ENCODE results near the gene DYNLT1.
"Not testable (repeated sequence)": the region's sequence is repeated elsewhere in the genome, so short reads cannot be mapped to it uniquely, and the experiment has no call there.

Gene DYNLT1

DNA sequence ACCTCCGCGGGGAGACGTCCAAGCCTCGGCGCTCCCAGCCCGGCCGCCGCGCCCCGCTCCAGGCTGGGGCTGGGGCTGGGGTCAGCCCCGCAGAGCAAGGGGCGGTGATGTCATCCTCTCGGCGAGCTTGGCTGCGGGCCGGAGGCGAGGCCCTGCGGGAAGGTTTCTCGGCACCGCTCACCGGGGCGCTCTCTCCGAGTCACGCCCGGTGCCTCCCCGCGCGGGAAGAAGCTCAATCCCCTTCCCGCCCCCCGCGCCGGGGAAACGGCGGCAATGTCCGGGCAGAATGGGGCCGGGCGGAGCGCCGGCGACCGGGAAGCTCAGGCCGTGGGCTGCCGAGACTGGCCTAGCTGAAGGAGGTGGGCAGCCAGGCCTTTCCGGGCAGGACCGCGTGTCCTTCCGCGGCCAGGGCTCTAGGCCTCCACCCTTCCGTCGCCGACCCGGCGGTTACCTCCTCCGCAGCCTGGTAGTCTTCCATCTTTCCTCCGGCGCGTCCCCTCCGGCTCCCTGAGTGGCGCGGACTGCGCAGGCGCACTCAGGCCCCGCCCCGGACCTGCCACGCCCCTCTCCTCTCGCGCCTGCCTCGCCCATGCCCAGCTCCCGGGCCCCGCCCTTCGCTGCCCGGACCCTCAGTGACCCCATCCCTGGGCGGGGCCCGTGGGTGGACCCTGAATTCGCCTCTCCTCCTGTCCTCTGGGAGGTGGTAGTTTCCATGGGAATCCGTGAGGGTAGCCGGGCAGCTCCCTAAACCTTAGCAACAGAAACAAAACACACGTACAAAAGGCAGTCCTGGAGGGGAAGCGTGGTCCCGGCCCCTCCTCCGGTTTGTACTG lies at the start of gene DYNLT1:
DYNLT1 (minus strand) TSS at position 513 of the 833 bp plus-strand sequence; CDS start at position 478, 35 bp downstream.
- peak; percentile 74 to 86 (median 81) for DNase-seq (ENCODE audit: low read depth in 3 of 3)

DNA sequence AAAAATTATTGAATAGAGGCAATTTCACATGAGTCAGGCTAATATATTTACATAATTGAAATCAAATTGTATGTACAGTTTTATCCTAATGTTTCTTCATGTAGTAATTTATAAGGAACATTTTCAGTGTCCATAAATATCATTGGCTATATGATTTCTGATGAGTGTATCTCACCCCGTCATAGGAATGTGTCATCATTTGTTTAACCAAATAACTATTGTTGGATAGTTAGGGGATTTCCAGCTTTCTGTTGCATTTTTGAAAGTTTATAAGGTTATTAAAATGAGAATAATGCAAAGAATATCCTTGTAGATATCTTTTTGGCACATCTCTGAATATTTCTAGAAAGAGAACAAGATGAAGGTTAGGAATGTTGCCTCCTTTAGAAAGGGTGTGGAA lies 44.3 kb upstream of the DYNLT1 start:
- DNase-seq (ENCODE audit: low read depth in 3 of 3), result no peak

DNA sequence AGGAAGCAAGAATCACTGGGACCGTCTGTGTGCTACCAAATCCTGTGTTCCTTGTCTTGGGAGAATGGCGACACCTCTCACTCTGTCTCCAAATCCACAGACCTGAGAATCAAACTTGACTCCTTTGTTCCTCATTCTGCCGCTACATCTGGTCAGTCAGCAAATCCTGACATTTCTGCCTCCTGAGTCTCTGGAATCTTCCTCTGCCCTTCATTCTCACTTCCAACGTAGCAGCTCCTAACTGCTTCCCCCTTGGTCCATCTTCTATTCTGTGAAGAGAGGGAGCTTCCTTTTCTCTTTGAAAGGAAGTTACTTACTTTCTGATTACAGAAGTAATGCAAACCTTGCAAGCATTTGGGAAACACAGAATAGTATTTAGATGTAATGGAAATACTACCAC lies 43.0 kb upstream of the DYNLT1 start:
- no peak for DNase-seq (ENCODE audit: low read depth in 3 of 3)

DNA sequence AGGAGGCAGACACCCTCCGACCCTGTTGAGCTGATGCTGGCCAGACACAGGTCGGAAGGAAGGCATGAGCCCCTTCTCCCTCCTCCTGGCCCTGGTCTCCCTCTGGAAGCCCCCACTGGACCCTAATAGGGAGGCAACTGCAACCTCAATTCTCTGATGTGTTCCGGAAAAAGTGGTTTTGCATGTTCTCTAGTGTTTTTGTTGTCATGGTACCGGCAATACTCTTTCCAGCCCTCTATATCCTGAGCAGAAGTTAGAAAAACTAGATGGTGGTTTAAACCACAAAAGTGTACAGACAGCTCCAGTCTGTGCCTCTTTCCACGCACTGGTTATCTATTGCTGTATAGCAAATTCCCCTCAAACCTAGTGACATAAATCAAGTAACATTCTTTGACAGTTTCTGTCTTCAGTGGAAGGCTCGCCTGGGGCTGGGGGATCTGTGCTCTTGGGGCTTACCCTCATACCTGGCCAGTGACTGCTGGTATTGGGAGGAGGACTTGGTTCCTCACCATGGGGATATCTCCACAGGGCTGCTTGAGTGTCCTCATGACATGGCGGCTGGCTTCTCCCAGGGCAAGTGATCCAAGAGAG lies 42.3 kb upstream of the DYNLT1 start:
- DNase-seq (ENCODE audit: low read depth in 3 of 3), result no peak

DNA sequence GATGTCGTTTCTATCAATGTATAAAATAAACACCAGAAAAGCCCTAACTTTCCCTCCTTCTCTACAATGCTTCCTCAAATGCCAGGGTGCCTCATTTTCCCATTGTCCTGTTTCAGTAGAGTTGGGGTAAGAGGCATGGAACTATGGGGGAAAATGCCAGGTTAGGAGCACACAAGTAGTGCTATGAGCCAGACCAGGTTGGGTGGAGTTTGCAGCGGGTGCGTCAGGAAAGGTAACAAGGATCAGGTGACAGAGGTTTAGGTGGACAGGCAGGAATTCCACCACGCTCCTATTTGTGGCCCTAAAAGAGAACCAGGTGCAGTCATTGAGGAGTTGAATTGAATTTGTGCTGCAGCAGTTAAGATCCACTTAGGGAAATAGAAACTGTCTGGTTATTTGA lies 41.8 kb upstream of the DYNLT1 start:
- no peak for DNase-seq (ENCODE audit: low read depth in 3 of 3)

DNA sequence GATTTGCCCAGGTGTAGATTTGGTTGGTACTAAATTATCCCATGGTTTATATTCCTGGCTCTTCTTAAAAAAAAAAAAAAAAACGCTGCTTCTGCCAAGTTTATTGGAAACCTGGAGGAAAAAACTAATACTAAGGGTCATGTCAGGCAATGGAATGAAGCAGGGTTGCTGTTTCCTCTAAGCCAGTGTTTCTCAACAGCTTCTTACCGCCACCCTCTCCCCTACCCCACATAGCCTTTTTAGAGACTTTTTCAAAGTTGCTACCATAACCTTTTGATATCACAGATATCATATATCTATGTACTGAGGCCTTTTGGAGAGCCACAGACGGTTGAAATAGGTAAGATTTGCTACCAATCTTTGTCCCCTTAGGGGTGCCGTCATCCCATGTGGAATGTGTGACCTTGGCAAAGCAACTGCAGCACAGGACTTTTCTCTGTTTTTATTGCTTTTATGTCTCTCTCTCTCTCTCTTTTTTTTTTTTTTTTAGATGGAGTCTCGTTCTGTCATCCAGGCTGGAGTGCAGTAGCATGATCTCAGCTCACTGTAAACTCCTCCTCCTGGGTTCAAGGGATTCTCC lies 40.3 kb upstream of the DYNLT1 start:
- no peak for DNase-seq (ENCODE audit: low read depth in 3 of 3)

DNA sequence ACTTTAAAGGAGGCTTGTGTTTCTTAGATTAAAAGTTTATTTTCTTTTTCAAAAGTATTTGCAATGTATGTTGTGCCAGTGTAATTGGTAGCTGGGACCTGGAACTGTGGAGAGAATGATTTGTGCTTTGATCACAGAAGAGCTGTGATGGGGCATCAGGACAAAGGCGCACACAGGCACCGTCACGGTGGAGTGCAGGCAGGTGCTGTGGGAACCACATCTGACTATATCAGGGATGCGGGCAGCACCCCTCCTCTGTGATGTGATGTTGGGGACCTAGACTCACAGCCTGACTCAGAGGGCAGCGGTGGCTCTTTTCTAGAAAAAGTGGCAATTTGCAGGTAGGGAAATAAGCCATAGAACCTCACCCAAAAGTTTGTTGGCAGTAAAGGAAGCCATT lies 39.8 kb upstream of the DYNLT1 start:
- no peak for DNase-seq (ENCODE audit: low read depth in 3 of 3)

DNA sequence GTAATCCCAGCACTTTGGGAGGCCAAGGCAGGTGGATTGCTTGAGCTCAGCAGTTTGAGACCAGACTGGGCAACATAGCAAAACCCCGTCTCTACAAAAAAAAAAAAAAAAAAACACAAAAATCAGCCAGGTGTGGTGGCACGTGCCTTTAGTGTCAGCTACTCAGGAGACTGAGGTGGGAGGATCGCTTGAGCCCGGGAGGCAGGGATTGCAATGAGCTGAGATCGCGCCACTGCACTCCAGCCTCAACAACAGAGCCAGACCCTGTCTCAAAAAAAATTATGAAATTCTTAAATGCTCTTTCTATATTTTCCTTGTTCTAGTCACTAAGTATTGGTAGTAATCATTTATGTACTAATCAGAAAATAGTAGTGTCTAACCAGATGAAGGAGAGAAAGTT lies 35.9 kb upstream of the DYNLT1 start:
- DNase-seq (ENCODE audit: low read depth in 3 of 3), result no peak

DNA sequence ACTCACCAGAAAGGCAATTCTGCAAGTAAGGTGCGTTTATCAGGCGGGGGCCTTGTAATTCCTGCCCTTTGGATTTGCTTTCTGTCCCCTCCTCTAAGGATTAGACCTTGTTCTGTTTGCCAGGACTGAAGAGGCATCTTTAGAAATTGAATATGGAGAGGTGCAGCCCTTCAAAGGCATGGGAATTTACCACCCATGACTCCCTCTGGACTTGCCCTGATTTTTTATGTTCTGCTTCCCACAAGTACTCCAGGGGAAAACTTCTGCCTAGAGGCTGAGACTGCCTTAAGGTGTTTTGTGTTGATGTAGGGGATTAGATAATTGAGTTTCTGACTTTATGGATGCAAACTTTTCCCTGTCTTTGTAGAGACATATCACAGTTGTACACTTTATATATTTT lies 35.5 kb upstream of the DYNLT1 start:
- no peak for DNase-seq (ENCODE audit: low read depth in 3 of 3)

DNA sequence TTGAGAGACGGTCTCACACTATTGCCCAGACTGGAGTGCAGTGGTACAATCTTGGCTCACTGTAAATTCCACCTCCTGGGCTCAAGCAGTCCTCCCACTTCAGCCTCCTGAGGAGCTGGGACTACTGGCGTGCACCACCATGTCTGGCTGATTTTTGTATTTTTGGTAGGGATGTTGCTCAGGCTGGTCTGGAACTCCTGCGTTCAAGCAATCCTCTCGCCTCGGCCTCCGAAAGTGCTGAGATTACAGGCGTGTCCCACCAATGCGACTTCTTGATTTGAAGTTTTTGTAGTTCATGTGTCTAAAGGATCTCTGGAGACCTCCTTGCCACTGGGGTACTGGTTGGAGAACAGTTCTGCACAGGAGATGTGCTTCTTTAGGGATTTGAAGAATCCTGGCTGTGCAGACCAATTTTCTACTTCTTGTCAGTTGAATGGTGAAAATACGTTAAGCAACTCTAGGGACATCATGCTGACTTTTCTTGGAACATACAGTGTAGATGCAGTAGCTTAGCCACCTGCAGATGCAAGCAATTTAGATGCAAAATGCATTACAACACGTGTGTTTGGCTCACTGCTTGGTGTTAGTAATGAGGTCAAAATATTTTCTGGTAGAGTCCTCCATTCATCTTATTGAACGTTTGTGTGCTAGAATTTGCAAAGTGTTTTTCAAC lies 33.5 kb upstream of the DYNLT1 start:
- DNase-seq (ENCODE audit: low read depth in 3 of 3), result no peak

DNA sequence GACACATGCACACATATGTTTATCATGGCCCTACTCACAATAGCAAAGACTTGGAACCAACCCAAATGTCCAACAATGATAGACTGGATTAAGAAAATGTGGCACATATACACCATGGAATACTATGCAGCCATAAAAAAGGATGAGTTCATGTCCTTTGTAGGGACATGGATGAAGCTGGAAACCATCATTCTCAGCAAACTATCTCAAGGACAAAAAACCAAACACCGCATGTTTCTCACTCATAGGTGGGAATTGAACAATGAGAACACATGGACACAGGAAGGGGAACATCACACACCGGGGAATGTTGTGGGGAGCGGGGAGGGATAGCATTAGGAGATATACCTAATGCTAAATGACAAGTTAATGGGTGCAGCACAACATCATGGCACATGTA lies 32.6 kb upstream of the DYNLT1 start:
- DNase-seq (ENCODE audit: low read depth in 3 of 3), result not testable (repeated sequence)

DNA sequence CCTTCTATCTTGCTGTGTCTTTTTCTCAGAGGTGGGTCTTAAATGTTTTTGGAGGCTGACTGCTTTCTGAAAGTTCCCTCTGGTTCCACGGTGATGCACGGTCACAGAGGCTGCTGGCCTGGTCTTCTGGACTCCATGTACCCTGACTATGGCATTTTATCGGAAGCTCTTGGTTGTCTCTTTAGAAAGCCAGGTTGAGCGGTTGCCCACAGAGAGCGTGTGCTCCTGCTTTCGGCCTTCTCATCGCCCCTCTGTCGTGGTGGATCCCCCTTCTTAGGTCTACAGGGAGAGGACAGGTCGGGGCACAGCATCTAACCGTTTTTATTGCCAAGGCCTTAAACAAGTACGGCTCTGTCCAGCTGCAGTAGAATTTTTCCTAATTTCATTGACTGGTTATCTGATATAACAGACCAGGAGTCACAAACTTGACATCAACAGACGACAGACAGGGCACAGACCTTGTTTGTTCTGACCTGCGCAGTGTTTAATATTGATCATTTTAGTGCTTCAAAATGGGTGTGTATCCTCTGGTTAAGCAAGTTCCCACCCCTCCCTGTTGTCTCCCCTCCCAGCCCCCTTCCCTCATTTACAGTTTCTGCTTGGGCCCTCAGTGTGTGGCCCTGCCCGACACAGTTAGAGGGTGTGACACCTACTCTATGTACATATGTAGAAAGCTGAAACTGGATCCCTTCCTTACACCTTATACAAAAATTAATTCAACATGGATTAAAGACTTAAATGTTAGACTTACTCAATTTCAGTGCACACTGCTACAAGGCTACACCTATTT lies 30.0 kb upstream of the DYNLT1 start:
- DNase-seq (ENCODE audit: low read depth in 3 of 3), result no peak

DNA sequence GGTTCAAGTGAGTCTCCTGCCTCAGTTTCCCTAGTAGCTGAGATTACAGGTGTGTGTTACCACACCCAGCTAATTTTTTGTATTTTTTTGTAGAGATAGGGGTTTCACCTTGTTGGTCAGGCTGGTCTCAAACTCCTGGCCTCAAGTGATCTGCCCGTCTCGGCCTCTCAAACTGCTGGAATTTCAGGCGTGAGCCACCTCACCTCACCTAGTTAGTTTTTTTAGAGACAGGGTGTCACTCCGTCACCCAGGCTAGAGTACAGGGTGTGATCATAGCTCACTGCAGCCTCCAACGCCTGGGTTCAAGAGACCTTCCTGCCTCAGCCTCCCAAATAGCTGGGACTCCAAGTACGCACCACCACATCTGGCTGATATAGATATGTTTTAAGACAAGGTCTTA lies 28.2 kb upstream of the DYNLT1 start:
- DNase-seq (ENCODE audit: low read depth in 3 of 3), result no peak

DNA sequence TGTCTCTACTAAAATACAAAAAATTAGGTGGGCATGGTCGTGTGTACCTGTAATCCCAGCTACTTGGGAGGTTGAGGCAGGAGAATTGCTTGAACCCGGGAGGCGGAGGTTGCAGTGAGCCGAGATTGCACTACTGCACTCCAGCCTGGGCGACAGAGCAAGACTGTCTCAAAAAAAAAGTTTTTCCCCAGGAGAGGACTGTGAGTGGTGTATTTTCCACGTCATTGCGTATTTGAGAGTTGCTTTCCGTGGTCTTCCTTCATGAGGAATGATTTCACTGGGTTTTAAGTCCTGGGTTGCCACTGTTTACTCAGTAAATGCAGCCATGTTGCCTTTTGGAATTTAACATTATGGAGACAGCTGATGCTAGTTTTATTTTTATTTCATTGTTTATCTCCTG lies 27.6 kb upstream of the DYNLT1 start:
- DNase-seq (ENCODE audit: low read depth in 3 of 3), result not testable (repeated sequence)

DNA sequence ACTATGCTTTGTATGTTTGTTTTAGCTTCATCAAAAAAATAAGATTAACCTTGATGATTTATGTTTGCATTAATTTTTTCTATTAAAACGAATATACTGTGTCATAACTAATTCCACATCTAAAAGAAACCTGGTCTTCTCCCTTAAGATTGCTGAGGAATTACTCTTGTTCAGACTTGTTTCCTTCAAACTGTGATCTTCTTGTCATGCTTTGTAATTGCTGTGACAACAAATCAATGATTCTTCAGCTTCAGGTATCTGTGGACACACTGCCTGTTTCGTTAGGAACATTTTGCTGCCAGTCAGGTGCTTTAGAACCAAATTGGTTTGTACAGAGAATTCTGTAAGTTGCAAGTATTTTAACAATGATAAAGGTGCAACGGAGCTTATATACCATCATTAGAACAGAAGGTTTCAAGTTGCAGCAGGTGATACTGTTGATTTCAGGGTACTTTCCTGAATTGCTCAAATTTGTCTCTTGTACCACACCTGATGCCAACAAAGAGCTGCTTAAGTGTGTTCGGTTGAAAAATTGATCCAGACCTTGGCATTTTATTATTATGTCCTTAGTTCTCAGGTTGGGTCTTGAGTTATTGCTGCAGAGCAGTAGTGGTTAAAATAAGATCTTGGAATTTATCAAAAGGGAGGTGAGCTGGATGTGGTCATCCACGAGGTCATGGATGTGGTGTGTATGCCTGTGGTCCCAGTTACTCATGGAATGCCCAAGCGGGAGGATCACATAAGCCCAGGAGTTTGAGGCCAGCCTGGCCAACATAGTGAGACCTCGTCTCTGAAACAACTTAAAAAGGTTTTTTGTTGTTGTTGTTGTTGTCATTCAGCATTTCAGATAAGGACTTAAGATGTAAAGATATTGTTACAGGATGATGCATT lies 24.8 kb upstream of the DYNLT1 start:
- DNase-seq (ENCODE audit: low read depth in 3 of 3), result no peak

DNA sequence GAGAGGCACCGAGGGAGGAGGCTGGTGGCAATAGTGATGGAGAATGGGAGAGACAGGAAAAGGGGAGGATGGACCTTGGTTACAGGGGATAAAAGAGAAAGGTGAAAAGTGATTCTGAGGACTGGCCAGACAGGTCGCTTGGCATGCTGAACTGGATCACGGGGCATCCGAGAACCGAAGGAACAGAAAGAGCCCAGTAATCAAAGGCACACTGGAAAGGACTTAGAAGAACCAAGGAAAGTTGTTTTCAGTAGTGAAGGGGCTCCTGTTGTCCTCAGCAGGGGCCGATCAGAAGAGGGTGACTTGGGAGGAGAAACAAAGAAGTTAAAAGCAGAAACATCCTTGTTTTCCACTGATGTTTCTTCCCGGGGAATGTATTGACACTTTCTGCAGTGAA lies 24.2 kb upstream of the DYNLT1 start:
- no peak for DNase-seq (ENCODE audit: low read depth in 3 of 3)

DNA sequence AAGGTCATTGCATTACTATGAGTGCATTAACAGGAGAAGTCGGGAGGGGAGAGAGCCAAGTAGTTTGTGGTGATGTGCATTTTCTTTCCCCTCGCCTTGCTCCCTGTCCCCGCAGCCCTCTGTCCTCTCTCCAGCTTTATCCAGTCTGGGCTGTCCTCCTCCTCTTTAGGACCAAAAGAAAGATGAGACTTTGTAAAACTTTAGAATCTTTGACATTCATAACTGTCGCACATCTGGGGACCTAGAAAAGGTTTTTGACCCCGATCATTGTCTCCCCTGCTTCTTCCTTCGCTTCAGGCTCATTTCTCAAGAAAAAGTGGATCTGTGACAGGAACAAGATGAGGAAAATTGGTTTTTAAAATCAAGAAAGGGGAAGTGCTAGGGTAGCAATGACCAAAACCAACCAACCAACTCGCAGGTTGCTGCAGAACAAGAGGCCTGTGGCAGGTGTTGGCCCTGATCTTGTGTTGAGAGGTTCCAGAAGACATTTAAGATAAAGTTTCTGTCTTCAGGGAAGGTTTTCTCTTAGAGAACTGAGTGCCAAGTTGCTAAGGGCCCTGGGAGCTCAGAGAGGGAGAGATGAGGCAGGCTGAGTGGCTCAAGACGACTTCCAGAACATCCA lies 22.9 kb upstream of the DYNLT1 start:
- no peak for DNase-seq (ENCODE audit: low read depth in 3 of 3)

DNA sequence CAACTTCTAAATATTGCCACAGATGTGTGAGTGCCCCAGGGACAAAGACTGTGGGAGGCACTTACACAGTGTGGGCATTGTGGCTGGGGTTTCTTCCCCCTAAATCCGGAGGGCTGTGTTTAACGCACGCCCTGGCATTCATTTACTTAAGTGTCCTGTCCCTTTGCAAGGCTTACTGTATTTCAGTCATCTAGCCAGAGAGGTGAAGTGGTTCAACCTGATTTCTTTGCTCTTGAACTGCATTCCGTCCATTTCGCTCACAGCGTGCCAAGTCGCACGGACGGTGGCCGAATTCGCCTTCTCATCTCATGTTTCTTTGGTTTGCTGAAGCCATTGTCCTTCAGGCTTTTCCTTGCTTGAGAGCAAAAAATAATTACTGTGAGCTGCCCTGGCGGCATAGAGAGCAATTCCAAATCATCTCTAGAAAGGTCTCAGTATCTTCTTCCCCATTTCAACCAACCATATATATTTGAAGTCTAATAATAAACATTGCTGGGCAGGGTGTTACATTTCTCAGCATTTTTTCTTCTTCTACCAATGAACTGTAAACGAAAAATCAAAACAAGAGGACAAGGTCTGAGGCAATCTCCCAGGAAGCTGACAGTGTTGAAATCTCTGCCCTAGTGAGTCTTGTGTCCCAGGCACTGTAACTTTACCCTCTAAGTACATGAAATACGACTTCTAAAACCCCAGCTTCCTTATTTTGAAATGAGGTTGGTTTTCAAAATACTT lies 22.3 kb upstream of the DYNLT1 start:
- DNase-seq (ENCODE audit: low read depth in 3 of 3), result no peak

DNA sequence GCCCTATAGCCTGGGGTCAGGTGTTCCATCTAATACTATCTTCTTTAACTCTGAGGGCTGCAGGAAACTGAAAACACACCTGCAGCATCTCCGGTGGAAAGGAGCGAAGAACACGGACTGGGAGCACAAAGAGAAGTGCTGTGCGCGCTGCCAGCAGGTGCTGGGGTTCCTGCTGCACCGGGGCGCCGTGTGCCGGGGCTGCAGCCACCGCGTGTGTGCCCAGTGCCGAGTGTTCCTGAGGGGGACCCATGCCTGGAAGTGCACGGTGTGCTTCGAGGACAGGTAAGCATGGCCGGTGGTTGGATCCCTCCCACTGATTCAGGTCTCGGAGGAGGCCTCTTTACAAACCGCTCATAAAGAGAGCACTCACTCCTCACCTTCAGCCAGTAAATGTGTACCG lies 20.8 kb upstream of the DYNLT1 start:
- DNase-seq (ENCODE audit: low read depth in 3 of 3), result no peak

All from stimulated activated CD4-positive, alpha-beta T cell treated with anti-CD3 and anti-CD28 coated beads, TNF-alpha, amount 100 ng/mL, for 4 hours (primary cell).